NCI-H2107 treated with DMSO at 0.1 percent for 48 hours (cell line): Measurements from ENCODE around the gene ADGRB3.
"Not testable (repeated sequence)": the region's sequence is repeated elsewhere in the genome, so short reads cannot be mapped to it uniquely, and the experiment has no call there.

Source experiments
- DNase-seq: peaks from one replicate; lab custom pipeline; 2025; ENCODE audit not compliant: unreplicated experiment; lab: John Stamatoyannopoulos, UW

Gene ADGRB3

DNA sequence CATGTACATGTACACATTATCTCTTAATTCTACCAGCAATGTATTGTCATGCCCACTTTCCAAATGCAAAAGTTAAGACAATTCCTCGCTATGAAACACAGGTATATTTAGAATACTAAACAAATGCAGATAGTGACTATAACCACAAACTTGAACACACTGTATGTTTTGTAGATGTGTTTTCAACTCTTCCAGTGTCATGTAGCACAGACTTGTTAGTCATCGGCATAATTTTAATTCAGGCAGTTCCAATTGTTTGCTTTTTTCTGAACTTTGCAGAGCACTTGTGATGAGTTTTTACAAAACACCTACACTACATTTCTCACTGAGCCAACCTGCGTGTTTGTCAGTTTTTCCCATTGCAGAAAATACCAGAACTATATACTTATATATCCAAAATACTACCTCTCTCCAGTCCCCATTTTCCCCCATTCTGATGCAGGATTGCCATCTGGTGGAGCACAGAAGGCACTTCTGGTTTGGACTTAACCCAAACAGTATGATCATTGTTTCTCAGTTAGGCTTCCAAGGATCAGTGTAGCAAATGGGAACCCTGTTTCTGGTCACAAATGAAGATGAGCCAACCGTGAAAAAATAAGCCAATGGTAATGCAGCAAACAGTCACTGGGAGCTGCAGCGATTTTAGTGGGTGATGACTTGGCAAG, 143.4 kb downstream of the ADGRB3 start:
- peak; percentile 77 for DNase-seq

DNA sequence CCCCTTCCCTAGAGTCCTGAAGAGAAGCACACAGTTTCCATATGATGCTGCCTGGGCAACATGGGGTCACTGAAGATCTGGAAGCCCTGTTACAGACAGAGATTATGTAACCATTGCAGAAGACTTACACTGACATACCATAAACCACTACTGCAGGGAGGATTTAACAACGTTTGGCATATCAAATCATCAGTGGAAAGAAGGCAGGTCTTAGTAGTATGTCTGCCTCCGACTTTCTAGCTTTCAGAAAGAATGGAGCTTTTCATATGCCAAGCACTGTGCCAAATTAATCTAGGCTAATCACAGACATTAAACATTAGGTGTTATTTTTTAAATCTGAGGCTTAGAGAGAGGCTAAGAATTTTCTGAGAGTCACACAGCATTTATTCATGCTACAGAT, 144.3 kb downstream of the ADGRB3 start:
- no peak for DNase-seq

DNA sequence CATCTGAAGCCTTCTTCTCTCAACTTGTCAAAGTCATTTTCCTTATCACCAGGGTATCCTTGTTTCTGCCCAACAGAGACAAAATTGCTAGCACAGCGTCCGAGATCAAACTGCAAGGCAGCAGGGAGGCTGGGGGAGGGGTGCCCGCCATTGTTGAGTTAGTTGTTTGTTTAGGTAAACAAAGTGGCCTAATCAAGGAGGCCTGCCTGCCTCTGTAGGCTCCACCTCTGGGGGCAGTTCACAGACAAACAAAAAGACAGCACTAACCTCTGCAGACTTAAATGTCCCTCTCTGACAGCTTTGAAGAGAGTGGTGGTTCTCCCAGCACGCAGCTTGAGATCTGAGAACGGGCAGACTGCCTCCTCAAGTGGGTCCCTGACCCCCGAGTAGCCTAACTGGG, 155.0 kb downstream of the ADGRB3 start:
- not testable (repeated sequence) for DNase-seq

DNA sequence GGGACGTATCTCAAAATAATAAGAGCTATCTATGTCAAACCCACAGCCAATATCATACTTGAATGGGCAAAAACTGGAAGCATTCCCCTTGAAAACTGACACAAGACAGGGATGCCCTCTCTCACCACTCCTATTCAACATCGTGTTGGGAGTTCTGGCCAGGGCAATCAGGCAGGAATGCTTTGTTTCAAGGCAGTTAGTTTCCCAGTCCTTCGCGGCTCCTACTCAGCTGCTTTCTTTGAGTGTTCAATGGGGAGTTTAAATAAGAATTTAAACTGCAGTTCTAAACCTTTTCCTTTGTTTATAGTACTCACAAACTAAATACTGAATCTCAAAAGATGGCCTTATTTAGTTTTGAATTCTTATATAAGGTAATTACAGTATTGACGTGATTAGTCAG, 179.9 kb downstream of the ADGRB3 start:
- DNase-seq = not testable (repeated sequence)

DNA sequence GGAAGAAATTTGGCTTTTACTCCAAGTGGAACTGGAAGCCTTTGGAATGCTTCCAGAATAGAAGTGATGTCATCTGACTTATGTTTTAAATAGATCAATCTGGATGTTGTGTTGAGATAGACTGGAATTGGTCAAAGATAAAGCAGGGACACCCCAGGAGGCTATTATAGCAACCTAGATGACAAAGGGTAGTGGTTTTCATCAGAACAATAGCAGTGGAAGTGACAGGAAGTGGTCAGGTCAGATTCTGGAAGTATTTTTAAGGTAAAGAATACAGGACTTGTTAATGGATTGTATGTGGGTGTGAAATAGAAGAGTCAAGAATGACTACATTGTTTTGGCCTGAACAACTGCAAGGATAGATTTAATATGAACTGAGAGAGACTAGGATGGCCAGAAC, 191.4 kb downstream of the ADGRB3 start:
- DNase-seq = no peak

DNA sequence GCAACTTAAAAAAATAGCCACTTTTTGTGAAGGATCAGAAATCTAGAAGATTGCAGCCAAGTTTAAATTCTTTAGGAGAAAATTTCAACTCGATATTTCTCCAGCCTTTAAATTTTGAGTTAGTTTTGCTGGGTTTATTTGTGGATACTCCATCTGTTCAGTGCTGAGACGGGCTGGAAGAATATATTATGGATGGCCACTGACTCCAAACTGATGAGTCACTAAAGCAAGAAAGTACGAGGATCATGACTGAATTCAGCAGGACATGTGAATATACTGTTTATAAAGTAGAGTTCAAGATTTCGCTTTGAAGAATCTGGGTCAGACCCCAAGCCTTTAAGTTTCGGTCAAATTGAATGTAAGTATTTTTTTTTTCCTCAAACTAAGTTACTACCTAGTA, 199.5 kb downstream of the ADGRB3 start:
- no peak for DNase-seq

DNA sequence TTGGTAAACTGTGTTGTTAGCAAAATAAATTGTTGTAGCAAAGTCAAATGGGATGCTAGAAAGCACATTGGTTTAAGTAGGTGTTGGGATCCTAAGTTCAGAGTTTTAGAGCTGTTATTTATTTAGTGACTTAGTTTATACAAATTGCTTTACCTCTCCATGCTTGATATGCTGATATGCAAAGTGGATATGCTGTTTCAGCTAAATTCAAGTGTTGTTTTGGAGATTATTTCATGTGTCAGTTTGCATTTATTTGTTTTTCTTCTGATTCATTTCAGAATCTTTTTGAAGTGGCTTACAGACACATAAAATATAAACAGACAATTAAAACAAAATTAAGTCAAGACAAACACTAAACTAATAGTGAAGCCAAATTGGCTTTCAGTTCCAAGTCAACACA, 203.5 kb downstream of the ADGRB3 start:
- no peak for DNase-seq

DNA sequence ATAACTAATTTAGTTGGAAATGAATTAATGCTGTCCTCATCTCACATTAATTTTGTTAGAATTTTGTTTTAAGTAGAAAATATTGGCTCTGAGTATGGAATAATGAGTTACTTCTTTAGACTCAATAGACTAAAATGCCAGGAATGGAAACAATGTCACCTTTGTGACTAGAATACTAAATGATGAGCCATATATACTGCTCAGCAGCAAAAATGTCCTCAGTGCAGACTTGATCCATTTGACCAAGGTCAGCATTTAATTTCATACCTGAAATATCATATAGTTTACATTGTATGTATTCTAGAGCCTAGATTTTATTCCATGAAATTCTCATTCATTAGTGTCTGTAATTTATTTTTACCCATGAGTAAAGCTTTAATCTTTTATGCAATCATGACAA, 217.7 kb downstream of the ADGRB3 start:
- no peak for DNase-seq

DNA sequence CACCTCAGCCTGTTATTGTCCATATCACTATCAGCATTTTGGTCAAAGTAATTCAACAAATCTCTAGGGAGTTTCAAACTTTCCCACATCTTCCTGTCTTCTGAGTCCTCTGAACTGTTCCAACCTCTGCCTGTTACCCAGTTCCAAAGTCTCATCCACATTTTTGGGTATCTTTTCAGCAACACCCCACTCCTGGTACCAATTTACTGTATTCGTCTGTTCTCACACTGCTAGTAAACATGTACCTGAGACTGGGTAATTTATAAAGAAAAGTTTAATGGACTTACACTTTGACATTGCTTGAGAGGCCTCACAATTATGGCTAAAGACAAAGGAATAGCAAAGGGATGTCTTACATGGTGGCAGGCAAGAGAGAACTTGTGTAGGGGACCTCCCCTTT, 224.2 kb downstream of the ADGRB3 start:
- no peak for DNase-seq

DNA sequence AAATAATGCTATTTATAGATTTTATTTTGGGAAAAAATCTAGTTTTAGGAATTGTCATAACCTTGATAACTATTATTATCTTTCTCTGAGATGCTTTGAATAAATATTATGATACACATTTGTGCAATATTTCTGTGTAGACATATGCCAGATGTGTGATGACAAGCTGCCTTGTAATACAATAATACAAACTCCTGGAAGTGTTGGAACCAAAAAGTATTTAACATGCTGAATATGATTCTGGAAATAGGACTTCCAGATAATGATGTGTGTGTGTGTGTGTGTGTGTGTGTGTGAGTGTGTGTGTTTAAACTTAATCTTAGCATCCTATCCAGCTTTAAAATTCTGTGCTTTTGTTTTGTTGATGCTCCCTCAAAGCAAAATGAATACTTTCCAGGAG, 233.6 kb downstream of the ADGRB3 start:
- no peak for DNase-seq

DNA sequence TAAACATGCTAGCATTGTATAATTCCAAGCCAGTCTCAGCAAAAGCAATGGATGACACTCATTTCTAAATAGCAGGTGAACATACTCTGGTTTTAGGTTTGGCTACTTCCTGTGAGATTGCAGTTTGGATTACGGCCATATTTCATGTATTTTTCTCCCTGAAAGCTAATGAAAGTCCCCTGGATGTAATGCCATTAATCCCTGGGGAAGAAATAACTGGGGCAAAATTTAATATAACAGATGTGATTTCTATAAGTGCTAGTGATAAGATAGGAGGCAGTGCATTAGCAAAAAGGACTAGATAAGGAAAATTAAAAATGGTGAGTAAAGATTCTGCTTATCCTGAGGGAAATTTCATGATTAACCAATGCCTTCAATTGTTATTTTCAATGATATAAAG, 238.2 kb downstream of the ADGRB3 start:
- DNase-seq = no peak

DNA sequence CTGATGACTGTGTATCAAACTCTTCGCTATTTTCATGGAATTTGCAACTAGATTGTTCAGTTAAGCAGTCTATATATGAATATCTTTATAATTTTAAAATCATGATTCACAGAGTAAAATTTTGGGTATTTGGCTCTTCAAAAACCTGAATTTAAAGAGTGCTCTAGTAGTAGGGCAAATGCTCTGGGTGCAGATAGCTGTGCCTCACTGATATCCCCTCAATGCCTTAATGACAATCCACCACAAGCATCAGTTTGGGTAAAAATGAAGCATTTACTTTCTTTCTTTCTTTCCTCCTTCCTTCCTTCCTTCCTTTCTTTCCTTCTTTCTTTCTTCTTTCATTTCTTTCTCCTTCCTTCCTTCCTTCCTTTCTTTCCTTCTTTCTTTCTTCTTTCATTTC, 239.7 kb downstream of the ADGRB3 start:
- no peak for DNase-seq

DNA sequence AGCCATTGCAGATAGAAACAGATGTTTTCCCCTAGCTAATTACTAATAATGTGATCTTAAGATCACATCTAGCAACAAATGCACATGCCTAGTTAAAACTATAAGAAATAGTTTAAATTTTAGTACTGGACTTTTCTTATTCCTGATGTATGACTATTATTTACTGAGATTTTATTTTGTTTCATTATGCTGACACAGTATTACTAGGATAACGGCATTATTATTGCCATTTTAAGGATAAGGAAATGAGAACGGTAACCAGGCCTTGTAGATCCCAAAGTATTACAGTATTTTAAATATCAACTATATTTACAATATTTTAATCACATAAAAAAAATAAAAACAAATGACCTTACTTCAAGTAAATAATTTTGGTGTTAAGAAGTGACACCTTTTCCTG, 240.3 kb downstream of the ADGRB3 start:
- DNase-seq = no peak

DNA sequence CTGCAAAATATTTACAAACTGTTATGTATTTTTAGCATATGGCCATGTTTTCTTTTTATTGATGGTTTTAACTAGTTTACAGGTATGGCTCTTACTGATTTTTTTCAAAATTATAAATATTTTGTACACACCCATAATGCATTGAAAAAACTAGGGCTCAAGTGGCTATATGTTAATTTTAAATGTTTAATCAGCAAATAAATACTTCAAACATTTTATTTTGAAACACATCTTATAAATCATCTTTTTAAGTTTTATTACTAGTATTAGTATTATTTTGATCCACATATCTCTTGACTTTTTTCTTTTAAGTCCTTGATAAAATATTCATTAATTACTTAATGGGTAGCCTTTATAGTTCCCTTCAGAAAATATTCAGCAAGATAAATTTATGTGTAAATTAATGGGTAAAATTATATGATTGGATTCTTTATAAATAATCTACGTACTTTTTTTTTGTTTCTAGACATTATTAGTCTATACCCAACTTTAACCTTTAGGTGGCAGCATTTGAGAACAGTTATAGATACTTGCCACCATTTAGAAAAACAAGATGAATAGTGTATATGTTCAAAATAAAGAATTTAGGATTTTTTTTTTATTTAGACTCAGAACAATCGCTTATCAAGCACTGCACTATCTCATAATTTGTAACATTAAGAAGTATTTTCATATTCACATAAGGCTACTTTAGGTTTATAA, 241.9 kb downstream of the ADGRB3 start:
- peak; percentile 37 for DNase-seq

DNA sequence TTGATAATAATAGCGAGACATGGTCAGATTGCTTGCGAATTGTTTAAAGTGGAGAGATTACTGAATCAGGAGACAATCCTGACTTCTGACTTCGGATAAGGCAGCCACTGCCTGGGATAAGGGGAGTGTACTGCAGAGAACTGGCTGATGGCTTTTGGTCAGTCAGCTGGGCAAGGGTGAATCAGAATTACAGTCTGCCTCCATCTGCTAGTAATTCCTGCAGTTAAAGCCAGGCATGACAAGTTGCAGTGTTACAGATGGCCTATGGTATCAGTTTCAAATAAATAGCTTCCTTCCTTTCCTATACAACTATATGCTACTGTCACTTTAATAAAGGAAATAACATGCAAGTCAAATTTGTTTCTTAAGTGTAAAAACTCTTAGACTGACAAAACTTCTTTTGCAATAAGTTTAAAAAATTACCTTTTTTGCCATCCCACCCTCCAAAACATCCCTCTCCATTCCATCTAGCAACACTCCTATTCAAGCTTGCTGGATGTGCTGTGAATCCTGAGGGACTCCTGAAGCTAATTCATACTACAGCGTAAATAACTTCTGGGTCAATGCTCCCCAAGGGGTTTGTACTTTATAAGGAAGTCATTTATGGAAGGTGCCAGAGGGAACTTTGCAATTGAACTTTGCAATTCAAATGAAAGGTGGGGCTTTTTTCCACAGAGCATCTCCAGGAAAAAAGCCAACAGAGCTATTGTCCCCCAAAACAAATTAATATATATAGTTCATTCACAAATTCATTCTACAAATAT, 245.2 kb downstream of the ADGRB3 start:
- DNase-seq = no peak

DNA sequence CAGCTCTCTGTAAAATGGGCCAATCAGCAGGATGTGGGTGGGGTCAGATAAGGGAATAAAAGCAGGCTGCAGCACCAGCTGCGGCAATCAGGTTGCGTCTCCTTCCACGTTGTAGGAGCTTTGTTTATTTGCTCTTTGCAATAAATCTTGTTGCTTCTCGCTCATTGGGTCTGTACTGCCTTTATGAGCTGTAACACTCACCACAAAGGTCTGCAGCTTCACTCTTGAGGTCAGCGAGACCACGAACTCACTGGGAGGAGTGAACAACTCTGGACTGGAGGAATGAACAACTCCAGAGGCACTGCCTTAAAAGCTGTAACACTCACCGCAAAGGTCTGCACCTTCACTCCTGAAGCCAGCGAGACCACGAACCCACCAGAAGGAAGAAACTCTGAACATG, 248.2 kb downstream of the ADGRB3 start:
- not testable (repeated sequence) for DNase-seq

DNA sequence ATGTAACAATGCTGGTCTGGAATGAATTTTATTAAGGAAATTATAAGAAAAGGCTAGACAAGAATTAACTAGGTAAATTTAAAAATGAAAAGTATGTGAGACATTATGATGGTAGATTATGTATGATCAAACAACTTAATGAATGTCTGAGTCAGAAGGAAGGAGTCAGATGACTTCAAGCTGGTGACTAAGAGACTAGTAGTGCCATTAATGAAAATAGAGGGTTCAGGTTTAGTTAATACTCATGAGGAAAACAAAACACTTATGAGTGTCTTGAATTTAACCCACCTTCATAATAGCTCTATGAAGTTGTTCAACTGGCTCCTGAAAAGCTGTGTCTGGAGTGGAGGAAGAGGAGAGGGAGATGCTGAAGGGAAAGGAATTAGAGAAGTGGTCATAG, 256.3 kb downstream of the ADGRB3 start:
- DNase-seq = no peak

DNA sequence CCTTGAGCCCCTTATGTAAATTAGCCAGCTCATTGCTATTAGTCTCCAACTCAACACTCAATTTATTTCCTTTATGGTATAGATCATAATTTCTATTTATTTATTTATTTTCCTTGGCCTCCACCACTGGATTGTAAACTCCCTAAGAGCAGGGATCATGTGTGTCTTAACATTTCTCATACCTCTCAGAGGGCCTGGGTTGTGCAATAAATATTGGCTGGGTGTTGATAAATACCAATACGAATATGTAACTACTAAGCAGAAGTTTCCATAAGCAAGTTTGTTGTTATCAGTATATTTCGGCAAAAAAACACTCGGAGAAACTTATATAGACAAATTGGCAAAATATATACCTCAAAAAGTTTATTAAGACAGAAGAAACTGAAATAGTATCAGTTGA, 257.4 kb downstream of the ADGRB3 start:
- DNase-seq = no peak

DNA sequence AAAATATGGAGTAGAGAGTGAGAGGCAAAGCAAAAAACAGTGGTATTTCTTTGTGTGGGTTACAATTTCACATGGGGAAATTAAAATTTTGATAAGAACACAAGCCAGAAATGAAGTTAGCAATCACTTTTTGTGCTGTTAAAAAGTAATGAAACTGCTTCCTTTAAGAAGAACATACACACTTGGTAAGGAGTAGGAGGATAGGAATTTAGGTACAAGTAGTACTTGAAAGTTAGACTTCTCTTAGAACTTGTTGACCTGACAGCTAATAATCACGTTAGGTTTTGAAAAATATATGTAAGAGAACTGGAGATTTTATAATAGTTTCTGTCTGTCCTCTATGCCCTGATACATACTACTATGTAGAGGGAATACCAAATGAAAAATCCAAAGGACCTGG, 260.8 kb downstream of the ADGRB3 start:
- no peak for DNase-seq

DNA sequence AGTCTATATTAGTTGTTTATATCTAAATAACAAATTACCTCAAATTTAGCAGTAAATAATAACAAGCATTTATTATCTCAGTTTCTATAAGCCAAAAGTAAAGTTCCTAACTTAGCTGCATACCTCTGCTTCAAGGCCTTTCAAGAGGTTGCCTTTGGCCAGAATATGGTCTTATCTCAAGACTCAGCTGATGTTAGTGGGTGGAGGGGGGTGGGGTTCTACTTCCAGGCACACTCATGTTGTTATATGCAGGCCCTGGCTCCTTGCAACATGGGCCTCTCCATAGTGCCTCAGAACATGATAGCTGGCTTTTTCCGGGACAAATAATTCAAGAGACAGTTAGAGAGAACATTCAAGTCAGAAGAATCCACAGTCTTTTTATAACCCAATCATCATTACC, 266.0 kb downstream of the ADGRB3 start:
- DNase-seq = no peak

DNA sequence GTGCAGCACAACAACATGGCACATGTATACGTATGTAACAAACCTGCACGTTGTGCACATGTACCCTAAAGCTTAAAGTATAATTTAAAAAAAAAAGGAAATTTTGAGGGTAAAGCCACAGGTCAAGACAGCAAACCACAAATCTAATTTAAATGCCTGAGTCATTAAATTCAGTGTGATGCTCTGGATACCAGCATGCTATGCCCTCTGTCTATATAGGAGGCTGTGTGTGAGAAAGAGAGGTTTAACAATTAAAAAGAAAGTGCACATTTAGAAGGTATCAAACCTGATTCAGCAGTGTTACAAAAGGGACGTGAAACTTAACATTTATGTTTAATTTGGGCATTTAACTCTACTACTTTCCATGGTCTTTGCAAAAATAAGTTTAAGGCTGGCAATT, 276.3 kb downstream of the ADGRB3 start:
- no peak for DNase-seq

DNA sequence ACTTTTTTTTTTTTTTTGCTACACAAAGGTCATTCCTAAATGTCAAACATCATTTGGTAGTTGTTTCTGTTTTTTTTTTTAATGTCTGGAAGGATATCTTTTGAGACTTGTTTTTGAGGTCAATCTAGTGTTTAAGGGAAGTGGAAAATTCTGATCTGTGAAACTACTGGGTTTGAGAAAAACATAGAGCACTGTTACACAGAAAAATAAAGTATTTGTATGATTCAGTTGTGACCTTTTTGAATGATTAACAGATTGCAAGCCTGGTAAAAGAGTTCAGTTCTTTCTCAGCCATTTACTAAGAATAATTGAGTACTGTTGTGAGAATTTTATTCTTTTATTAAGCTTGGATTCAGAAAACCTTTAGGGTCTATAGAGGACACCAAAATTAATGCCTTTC, 276.7 kb downstream of the ADGRB3 start:
- DNase-seq = no peak
